A549 (cell line): Measurements from ENCODE around the gene LILRA2.

Source experiments
- HOXB5 ChIP-seq: fragments of 250-450 bp; sonication (Bioruptor Pico); IDR thresholded peaks from 2 replicates; pipeline ENCODE4 v1.5.0; 2020; ENCODE audit warnings: mild to moderate bottlenecking, moderate library complexity
- JUN ChIP-seq, 2 experiments: fragments of >200 bp; sonication (Bioruptor Twin); formaldehyde crosslinking; IDR thresholded peaks; 2 replicates in 1 of 2; 3 replicates in 1 of 2; pipeline ENCODE4 v1.6.1; 2016 to 2017
- NFE2L2 ChIP-seq: fragments of 150-350 bp; conservative IDR thresholded peaks from 2 replicates; pipeline ENCODE4 v1.6.1; 2014; ENCODE audit warnings: low read length
- POLR2A ChIP-seq: IDR thresholded peaks from 2 replicates; pipeline ENCODE4 v1.6.1; 2012; ENCODE audit warnings: mild to moderate bottlenecking, low read length
- RARB ChIP-seq: fragments of 250-450 bp; sonication (Bioruptor Pico); IDR thresholded peaks from 2 replicates; pipeline ENCODE4 v1.8.0; 2021; ENCODE audit warnings: mild to moderate bottlenecking, moderate library complexity
- SMC3 ChIP-seq: fragments of >200 bp; sonication (Bioruptor Twin); formaldehyde crosslinking; IDR thresholded peaks from 3 replicates; pipeline ENCODE4 v1.6.1; 2018; ENCODE audit warnings: inconsistent platforms
- TF ChIP-seq, protein P1 (sequence below): fragments of >200 bp; sonication (Bioruptor Twin); formaldehyde crosslinking; IDR thresholded peaks from 3 replicates; pipeline ENCODE4 v1.5.1; 2016
- TF ChIP-seq, protein P2 (sequence below): IDR thresholded peaks from 2 replicates; pipeline ENCODE4 v1.6.1; 2012

- no peak for TF ChIP-seq POLR2A
- TF ChIP-seq, protein P1, sequence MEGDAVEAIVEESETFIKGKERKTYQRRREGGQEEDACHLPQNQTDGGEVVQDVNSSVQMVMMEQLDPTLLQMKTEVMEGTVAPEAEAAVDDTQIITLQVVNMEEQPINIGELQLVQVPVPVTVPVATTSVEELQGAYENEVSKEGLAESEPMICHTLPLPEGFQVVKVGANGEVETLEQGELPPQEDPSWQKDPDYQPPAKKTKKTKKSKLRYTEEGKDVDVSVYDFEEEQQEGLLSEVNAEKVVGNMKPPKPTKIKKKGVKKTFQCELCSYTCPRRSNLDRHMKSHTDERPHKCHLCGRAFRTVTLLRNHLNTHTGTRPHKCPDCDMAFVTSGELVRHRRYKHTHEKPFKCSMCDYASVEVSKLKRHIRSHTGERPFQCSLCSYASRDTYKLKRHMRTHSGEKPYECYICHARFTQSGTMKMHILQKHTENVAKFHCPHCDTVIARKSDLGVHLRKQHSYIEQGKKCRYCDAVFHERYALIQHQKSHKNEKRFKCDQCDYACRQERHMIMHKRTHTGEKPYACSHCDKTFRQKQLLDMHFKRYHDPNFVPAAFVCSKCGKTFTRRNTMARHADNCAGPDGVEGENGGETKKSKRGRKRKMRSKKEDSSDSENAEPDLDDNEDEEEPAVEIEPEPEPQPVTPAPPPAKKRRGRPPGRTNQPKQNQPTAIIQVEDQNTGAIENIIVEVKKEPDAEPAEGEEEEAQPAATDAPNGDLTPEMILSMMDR, result no peak
- TF ChIP-seq SMC3, result no peak
- no peak for TF ChIP-seq JUN (IDR thresholded peaks at IDR 0.05)
- no peak for TF ChIP-seq HOXB5
- no peak for TF ChIP-seq RARB (CRISPR knock-in tag)
- no peak for TF ChIP-seq NFE2L2
- TF ChIP-seq, protein P2, sequence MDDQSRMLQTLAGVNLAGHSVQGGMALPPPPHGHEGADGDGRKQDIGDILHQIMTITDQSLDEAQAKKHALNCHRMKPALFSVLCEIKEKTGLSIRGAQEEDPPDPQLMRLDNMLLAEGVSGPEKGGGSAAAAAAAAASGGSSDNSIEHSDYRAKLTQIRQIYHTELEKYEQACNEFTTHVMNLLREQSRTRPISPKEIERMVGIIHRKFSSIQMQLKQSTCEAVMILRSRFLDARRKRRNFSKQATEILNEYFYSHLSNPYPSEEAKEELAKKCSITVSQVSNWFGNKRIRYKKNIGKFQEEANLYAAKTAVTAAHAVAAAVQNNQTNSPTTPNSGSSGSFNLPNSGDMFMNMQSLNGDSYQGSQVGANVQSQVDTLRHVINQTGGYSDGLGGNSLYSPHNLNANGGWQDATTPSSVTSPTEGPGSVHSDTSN, result no peak
Observed at GRCh38 chr19:54577334-54577733, 3.7 kb downstream of the LILRA2 start.
